Fibroblast of peridontal ligament (primary cell): ENCODE results near the gene TMEM94.
"Not testable (repeated sequence)": the region's sequence is repeated elsewhere in the genome, so short reads cannot be mapped to it uniquely, and the experiment has no call there.

Experiments used
- DNase-seq: peaks from one replicate; pipeline ENCODE4 v3.0.0-alpha.2; 2010; ENCODE audit errors: extremely low read depth

The TMEM94 gene

GRCh38 chr17:75511610-75512575 lies 55.5 kb downstream of the TMEM94 start:
- no peak for DNase-seq

GRCh38 chr17:75512926-75513640 lies 56.6 kb downstream of the TMEM94 start:
- DNase-seq, result peak; percentile 50

GRCh38 chr17:75513641-75514000 lies 57.2 kb downstream of the TMEM94 start:
- no peak for DNase-seq

GRCh38 chr17:75514299-75514918 lies 58.0 kb downstream of the TMEM94 start:
- no peak for DNase-seq

GRCh38 chr17:75514919-75515495 lies 58.6 kb downstream of the TMEM94 start:
- peak; percentile 31 for DNase-seq

GRCh38 chr17:75515496-75516254 lies 59.2 kb downstream of the TMEM94 start, which contains the start of gene CASKIN2:
Gene CASKIN2 (minus strand): TSS chr17:75515537. CDS start chr17:75513804, 1,733 bp downstream.
- DNase-seq, result peak; percentile 81

- DNase-seq, result peak; percentile 74
Observed at GRCh38 chr17:75516255-75516618, 59.8 kb downstream of the TMEM94 start, which contains the start of gene TSEN54. Gene TSEN54 (plus strand): TSS chr17:75516528. CDS start chr17:75516561, 33 bp downstream.

- DNase-seq, result peak; percentile 24
Observed at GRCh38 chr17:75516619-75517296, 60.3 kb downstream of the TMEM94 start.

- DNase-seq, result no peak
Observed at GRCh38 chr17:75517297-75517865, 60.9 kb downstream of the TMEM94 start.

GRCh38 chr17:75518201-75518600 lies 61.8 kb downstream of the TMEM94 start:
- DNase-seq, result no peak

GRCh38 chr17:75518983-75519537 lies 62.6 kb downstream of the TMEM94 start:
- no peak for DNase-seq

GRCh38 chr17:75520413-75520812 lies 64.0 kb downstream of the TMEM94 start:
- not testable (repeated sequence) for DNase-seq

- no peak for DNase-seq
Observed at GRCh38 chr17:75521290-75521689, 64.9 kb downstream of the TMEM94 start.

GRCh38 chr17:75521951-75522727 lies 65.7 kb downstream of the TMEM94 start:
- no peak for DNase-seq

- DNase-seq, result no peak
Observed at GRCh38 chr17:75523647-75524046, 67.2 kb downstream of the TMEM94 start.

GRCh38 chr17:75524269-75524969 lies 68.0 kb downstream of the TMEM94 start:
- DNase-seq, result no peak

- no peak for DNase-seq
Observed at GRCh38 chr17:75524970-75525805, 68.8 kb downstream of the TMEM94 start, which contains the start of gene LLGL2. Gene LLGL2 (plus strand): TSS chr17:75525697. CDS start chr17:75543427, 17,730 bp downstream.
